Smooth muscle cell (in vitro differentiated cells): Measurements from ENCODE around the gene ITGB1BP2. TPM values are rescaled to one million over a fixed set of nuclear protein-coding genes. Genes with fewer than 3 reads are reported as not detected.
"Not testable (repeated sequence)": the region's sequence is repeated elsewhere in the genome, so short reads cannot be mapped to it uniquely, and the experiment has no call there.

Source experiments
- DNase-seq: peaks from one replicate; lab custom pipeline; 2025; ENCODE audit not compliant: unreplicated experiment; lab: John Stamatoyannopoulos, UW
- H2AFZ ChIP-seq: fragments of 200-600 bp; sonication (generic); 2 replicates; pipeline ENCODE4 v1.6.0; 2016; ENCODE audit warnings: antibody characterized with exemption, low read depth, mild to moderate bottlenecking
- H3F3A ChIP-seq: fragments of 200-600 bp; sonication (generic); 2 replicates; pipeline ENCODE4 v1.6.0; 2017; ENCODE audit warnings: antibody characterized with exemption, low read depth
- H3K27ac ChIP-seq: fragments of 200-600 bp; sonication (generic); 2 replicates; pipeline ENCODE4 v1.5.1; 2016; ENCODE audit warnings: low read depth, mild to moderate bottlenecking
- H3K27me3 ChIP-seq: fragments of 200-600 bp; sonication (generic); 2 replicates; pipeline ENCODE4 v1.6.1; 2016; ENCODE audit warnings: low read depth, mild to moderate bottlenecking
- H3K36me3 ChIP-seq: fragments of 200-600 bp; sonication (generic); 2 replicates; pipeline ENCODE4 v1.5.1; 2016; ENCODE audit warnings: low read depth
- H3K4me1 ChIP-seq: fragments of 200-600 bp; sonication (generic); 2 replicates; pipeline ENCODE4 v1.5.1; 2016; ENCODE audit warnings: low read depth
- H3K4me2 ChIP-seq: fragments of 200-600 bp; sonication (generic); 2 replicates; pipeline ENCODE4 v1.6.0; 2016; ENCODE audit warnings: mild to moderate bottlenecking
- H3K4me3 ChIP-seq: fragments of 200-600 bp; sonication (generic); 2 replicates; pipeline ENCODE4 v1.5.1; 2016; ENCODE audit warnings: mild to moderate bottlenecking
- H3K79me2 ChIP-seq: fragments of 200-600 bp; sonication (generic); 2 replicates; pipeline ENCODE4 v1.6.0; 2016; ENCODE audit warnings: low read depth, mild to moderate bottlenecking
- H3K9ac ChIP-seq: fragments of 200-600 bp; sonication (generic); 2 replicates; pipeline ENCODE4 v1.6.0; 2016; ENCODE audit warnings: low read depth
- H3K9me3 ChIP-seq: fragments of 200-600 bp; sonication (generic); replicated peaks from 2 replicates; pipeline ENCODE4 v1.5.1; 2016; ENCODE audit warnings: low read depth
- H4K20me1 ChIP-seq: fragments of 200-600 bp; sonication (generic); 2 replicates; pipeline ENCODE4 v1.6.0; 2016; ENCODE audit warnings: low read depth
- CTCF ChIP-seq: fragments of 200-600 bp; sonication (generic); IDR thresholded peaks from 2 replicates; pipeline ENCODE4 v1.5.1; 2017; ENCODE audit warnings: borderline replicate concordance, mild to moderate bottlenecking, antibody characterized with exemption; ENCODE audit not compliant: insufficient read depth, poor library complexity, severe bottlenecking
- WGBS: methylation state at CpG from one replicate; pipeline ENCODE4 v1.1.7; 2016; ENCODE audit warnings: low lambda C conversion rate; 5-methylcytosine and 5-hydroxymethylcytosine counted together
- polyA plus RNA-seq: library from polyadenylated mRNA; unstranded; fragments of >200 nt; fragmentation: Nextera tagmentation; extraction: Ambion mirVana; gene quantifications from 2 replicates; pipeline ENCODE4 v1.2.1, GENCODE V29; 2016
- total RNA-seq: library from RNA; depleted of rRNA; stranded (reverse); fragments of >200 nt; gene quantifications from 2 replicates; pipeline ENCODE4 v1.2.3, GENCODE V29; 2014

Gene ITGB1BP2
- total and polyA plus RNA-seq, 2 experiments from 2014 or later = 2.0 TPM; not detected in 1

DNA sequence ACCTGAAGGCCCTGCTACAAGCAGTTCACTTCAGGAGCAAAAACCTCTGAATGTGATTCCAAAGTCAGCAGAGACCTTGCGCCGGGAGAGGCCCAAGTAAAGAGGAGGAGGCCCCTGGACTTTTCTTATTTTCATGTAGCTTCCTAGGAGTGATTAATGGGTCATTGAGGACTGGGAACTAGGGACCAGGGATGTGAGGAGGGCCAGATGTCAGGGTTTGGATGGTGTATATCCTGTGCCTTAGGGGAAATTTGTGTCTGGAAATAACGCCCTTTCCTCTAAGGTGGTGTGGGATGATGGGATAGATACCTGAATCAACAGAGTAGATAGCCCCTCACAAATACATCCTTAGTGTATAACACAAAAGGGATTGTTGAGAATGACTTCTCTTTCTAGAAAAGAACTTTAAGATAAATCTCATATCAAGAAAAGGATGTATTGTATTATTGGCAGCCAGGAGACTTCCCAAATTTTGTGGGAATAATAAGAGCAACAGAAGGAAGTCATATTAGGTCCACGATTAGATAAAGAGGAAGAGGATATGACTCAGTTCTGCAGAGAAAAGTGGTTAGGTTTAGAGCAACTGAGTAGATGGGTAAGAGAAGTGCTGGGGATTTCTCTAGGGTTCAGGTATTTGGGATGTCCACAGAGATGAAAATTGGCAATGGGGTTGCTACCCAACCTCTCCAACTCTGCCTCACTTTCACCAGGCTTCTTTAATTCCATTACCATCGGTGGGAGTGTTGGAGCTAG, 1.1 kb downstream of the ITGB1BP2 start:
- TF ChIP-seq CTCF = no peak
- no peak for DNase-seq
- H3K27ac ChIP-seq = no peak overlapping the region

DNA sequence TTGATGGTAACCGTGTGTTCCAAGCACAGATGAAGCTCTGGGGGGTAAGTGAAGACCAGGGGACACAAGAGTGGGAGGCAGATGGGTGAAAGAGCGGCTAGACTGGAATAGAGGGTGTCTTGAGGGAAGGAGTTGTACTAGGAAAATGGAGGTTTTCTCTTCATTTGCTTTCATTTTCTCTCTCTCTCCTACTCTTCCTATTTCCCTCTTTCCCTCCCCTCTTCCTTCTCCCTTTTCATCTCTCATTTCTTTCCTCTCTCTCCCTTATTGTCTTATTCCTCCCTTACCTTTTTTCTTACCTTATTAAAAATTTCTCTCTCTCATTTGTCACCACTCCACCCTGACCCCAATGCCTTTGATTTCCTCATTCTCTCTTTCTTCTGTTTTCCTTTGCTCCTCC, 3.0 kb downstream of the ITGB1BP2 start:
- Histone ChIP-seq H3K4me1 (no peaks in the 10 kb centered on the region), H3K4me2 (no peak overlapping the region), H3F3A (no peaks in the 10 kb centered on the region), H3K36me3 (no peaks in the 10 kb centered on the region), H3K27me3 (no peaks in the 10 kb centered on the region), H2AFZ (no peak overlapping the region), H3K9ac (no peak overlapping the region), H4K20me1 (no peaks in the 10 kb centered on the region), H3K79me2 (no peaks in the 10 kb centered on the region), H3K4me3 (no peak overlapping the region), H3K9me3 (no peaks in the 10 kb centered on the region), H3K27ac (no peak overlapping the region)
- no peak for TF ChIP-seq CTCF
- 81% methylated on average over 2 of the region's 2 CpGs for WGBS
- DNase-seq = no peak

More for the DNA sequence above, 1.1 kb downstream of the ITGB1BP2 start:
- H3K4me1 ChIP-seq = no peaks in the 10 kb centered on the region
- H4K20me1 ChIP-seq = peaks cover 9% of the 10 kb centered on the region
- WGBS = 79% methylated on average over 5 of the region's 5 CpGs
- no peaks in the 10 kb centered on the region for H3K27me3 ChIP-seq
- H3K9me3 ChIP-seq = no peaks in the 10 kb centered on the region
- H3K4me3 ChIP-seq = no peak overlapping the region
- H3K4me2 ChIP-seq = no peak overlapping the region
- no peaks in the 10 kb centered on the region for H3F3A ChIP-seq
- H3K36me3 ChIP-seq = no peaks in the 10 kb centered on the region
- H2AFZ ChIP-seq = no peak overlapping the region
- H3K9ac ChIP-seq = no peak overlapping the region
- no peaks in the 10 kb centered on the region for H3K79me2 ChIP-seq

DNA sequence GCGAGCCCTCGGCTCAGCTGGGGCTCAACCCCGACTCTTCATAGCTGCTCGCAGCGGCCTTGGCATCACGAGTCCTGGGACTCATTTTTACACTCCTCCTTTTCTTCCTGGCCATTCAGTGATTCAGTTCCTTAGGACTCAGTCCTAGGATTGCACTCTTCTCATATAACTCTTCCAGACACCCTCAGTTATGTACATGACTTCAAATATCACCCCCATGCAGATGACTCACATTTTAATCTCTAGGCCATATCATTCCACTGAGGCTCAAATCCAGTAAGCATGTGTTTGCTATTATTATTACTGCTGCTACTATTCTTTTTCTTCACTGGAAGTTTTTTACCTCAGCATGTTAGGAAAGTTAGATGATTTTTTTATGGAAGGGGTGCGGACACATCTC, 14.4 kb downstream of the ITGB1BP2 start:
- Histone ChIP-seq H4K20me1 (no peaks in the 10 kb centered on the region), H3K27ac (peak overlapping the region; percentile 52), H3F3A (no peaks in the 10 kb centered on the region), H2AFZ (no peak overlapping the region), H3K4me2 (no peak overlapping the region), H3K4me1 (no peaks in the 10 kb centered on the region), H3K27me3 (no peaks in the 10 kb centered on the region), H3K4me3 (no peak overlapping the region), H3K9ac (no peak overlapping the region), H3K79me2 (no peaks in the 10 kb centered on the region), H3K36me3 (no peaks in the 10 kb centered on the region), H3K9me3 (no peaks in the 10 kb centered on the region)
- no peak for DNase-seq
- no peak for TF ChIP-seq CTCF
- 88% methylated on average over 7 of the region's 7 CpGs for WGBS

DNA sequence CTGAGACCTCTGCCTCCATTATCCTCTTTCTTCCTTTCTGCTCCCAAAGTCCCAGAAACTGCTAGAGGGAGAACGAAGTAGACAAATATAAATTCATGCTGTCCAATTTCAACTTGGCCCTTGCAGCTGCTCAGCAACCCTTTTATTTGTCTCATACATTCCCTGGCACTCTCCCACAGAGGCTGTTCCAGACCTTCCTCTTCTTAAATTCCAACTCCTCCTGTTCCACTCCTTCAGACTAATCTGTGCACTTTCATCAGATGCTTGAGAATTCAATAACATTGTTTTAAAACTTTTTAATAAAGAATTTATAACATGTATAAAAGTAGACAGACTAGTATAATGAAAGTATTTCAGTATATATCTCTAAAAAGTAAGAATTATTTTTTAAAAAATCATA, 15.4 kb downstream of the ITGB1BP2 start:
- H3K9me3 ChIP-seq, H3K4me2 ChIP-seq, H3K27ac ChIP-seq, H2AFZ ChIP-seq, H3K4me1 ChIP-seq, H3K4me3 ChIP-seq, H3K79me2 ChIP-seq, H4K20me1 ChIP-seq, H3K9ac ChIP-seq, DNase-seq, H3F3A ChIP-seq, H3K27me3 ChIP-seq, H3K36me3 ChIP-seq: not testable (repeated sequence)
- no CpG with 5 or more reads among the region's 1 CpG for WGBS
